Endothelial cell of umbilical vein (primary cell): ENCODE measurements around the gene ETS2. TPM values are rescaled to one million over a fixed set of nuclear protein-coding genes. Genes with fewer than 3 reads are reported as not detected.

Experiments
- BruUV-seq: library from RNA; stranded (reverse); fragments of 400-500 nt; replicated peaks from 2 replicates; lab custom pipeline; 2021; lab: Mats Ljungman, UMichigan
- CTCF ChIA-PET: fragments of 300-600, 350-600 bp; sonication (Branson Sonifier 250); formaldehyde crosslinking; loops from one replicate; lab custom pipeline; 2021; ENCODE audit warnings: antibody characterized with exemption, inconsistent platforms; lab: Charles Lee
- POLR2A ChIA-PET: fragments of 300-600, 350-600 bp; sonication (Branson Sonifier 250); formaldehyde crosslinking; loops from one replicate; lab custom pipeline; 2021; ENCODE audit warnings: antibody characterized with exemption, inconsistent platforms; lab: Charles Lee
- DNase-seq: peaks from one replicate; pipeline ENCODE4 v3.0.0-alpha.2; 2011; ENCODE audit warnings: low read depth, low spot score
- FAIRE-seq: peaks from 2 replicates; lab custom pipeline; 2011; peaks lifted over from hg19 to GRCh38; lab: Jason Lieb, UNC
- H2AFZ ChIP-seq: 2 replicates; pipeline ENCODE4 v1.6.0; 2012; ENCODE audit warnings: low read depth, low read length, control low read depth, inconsistent platforms
- H3K27ac ChIP-seq: 2 replicates; pipeline ENCODE4 v1.5.1; 2011; ENCODE audit warnings: low read depth, mild to moderate bottlenecking, control low read depth, low read length, moderate library complexity; ENCODE audit not compliant: insufficient read depth
- H3K27me3 ChIP-seq, 2 experiments: 2 replicates each; pipeline versions ENCODE4 v1.6.0 to v1.6.1; 2011; ENCODE audit warnings: low read length in 2 of 2, mixed read lengths in 1 of 2; ENCODE audit not compliant: control insufficient read depth in 2 of 2, insufficient read depth in 2 of 2
- H3K36me3 ChIP-seq, 2 experiments: 2 replicates in 1 of 2; 3 replicates in 1 of 2; pipeline ENCODE4 v1.5.1; 2011; ENCODE audit warnings: low read length in 2 of 2, mild to moderate bottlenecking in 1 of 2, moderate library complexity in 1 of 2; ENCODE audit not compliant: control insufficient read depth in 2 of 2, insufficient read depth in 2 of 2; ENCODE audit errors: extremely low read depth in 1 of 2
- H3K4me1 ChIP-seq: 3 replicates; pipeline ENCODE4 v1.5.1; 2011; ENCODE audit warnings: mild to moderate bottlenecking, low read length; ENCODE audit not compliant: control insufficient read depth, insufficient read depth; ENCODE audit errors: extremely low read depth
- H3K4me2 ChIP-seq: 2 replicates; pipeline ENCODE4 v1.6.1; 2011; ENCODE audit warnings: low read length, control low read depth, mixed read lengths; ENCODE audit not compliant: insufficient read depth
- H3K4me3 ChIP-seq, 3 experiments: fragments of 200-600 bp in 1 of 3; sonication (generic), shearing (Covaris generic) in 1 of 3; replicated peaks in 1 of 3; 2 replicates each; pipeline ENCODE4 v1.5.1; 2011 to 2016; ENCODE audit warnings: control low read depth in 3 of 3, low read length in 3 of 3, mild to moderate bottlenecking in 2 of 3, inconsistent platforms in 1 of 3, low read depth in 1 of 3, moderate library complexity in 1 of 3; ENCODE audit not compliant: insufficient read depth in 1 of 3
- H3K79me2 ChIP-seq: 2 replicates; pipeline ENCODE4 v1.6.0; 2012; ENCODE audit warnings: low read length, inconsistent platforms; ENCODE audit not compliant: control insufficient read depth, insufficient read depth
- H3K9ac ChIP-seq: replicated peaks from 2 replicates; pipeline ENCODE3; 2011; ENCODE audit warnings: low read length, control low read depth; ENCODE audit not compliant: insufficient read depth; ENCODE audit errors: extremely low read depth
- H3K9me1 ChIP-seq: replicated peaks from 3 replicates; pipeline ENCODE4 v1.6.0; 2011; ENCODE audit warnings: mild to moderate bottlenecking, low read length; ENCODE audit not compliant: control insufficient read depth, insufficient read depth; ENCODE audit errors: extremely low read depth
- H3K9me3 ChIP-seq: replicated peaks from 2 replicates; pipeline ENCODE4 v1.5.1; 2012; ENCODE audit warnings: low read length, inconsistent platforms; ENCODE audit not compliant: control insufficient read depth, insufficient read depth
- H4K20me1 ChIP-seq: replicated peaks from 2 replicates; pipeline ENCODE3; 2011; ENCODE audit warnings: mild to moderate bottlenecking, low read length; ENCODE audit not compliant: control insufficient read depth, insufficient read depth; ENCODE audit errors: extremely low read depth
- FOS ChIP-seq: IDR thresholded peaks from 2 replicates; pipeline ENCODE4 v1.6.1; 2011; ENCODE audit warnings: mild to moderate bottlenecking, low read length, moderate library complexity, borderline replicate concordance; ENCODE audit not compliant: insufficient read depth
- GATA2 ChIP-seq: IDR thresholded peaks from 2 replicates; pipeline ENCODE4 v1.7.0; 2011; ENCODE audit warnings: low read depth, mild to moderate bottlenecking, moderate library complexity, mixed read lengths, low read length; ENCODE audit not compliant: insufficient read length, insufficient read depth
- JUN ChIP-seq: IDR thresholded peaks from 2 replicates; pipeline ENCODE4 v1.6.1; 2011; ENCODE audit warnings: borderline replicate concordance, low read depth; ENCODE audit not compliant: insufficient read length, insufficient read depth
- MYC ChIP-seq: IDR thresholded peaks from one replicate; pipeline ENCODE4 v1.6.1; 2011; ENCODE audit warnings: mild to moderate bottlenecking, low read depth, low read length
- POLR2A ChIP-seq: IDR thresholded peaks from 2 replicates; pipeline ENCODE4 v1.6.1; 2012; ENCODE audit warnings: low read depth, mild to moderate bottlenecking, control low read depth, low read length
- POLR2AphosphoS5 ChIP-seq: IDR thresholded peaks from 2 replicates; pipeline ENCODE4 v1.6.1; 2012; ENCODE audit warnings: low read depth, mild to moderate bottlenecking, control low read depth, low read length, moderate library complexity; ENCODE audit not compliant: insufficient read depth
- dilution Hi-C: fragments of 300-500 bp; cut with MboI; formaldehyde crosslinking; loops from one replicate; pipeline ENCODE4 v1.15.0; 2019; ENCODE audit warnings: low sequenced_read_pairs; ENCODE audit not compliant: extremely low pct_ligation_motif_present
- intact Hi-C: fragments of 100-400 bp; cut with micrococcal nuclease; formaldehyde crosslinking; loops from one replicate; pipeline ENCODE4 v1.10.0; 2022
- polyA plus RNA-seq, 4 experiments: library from polyadenylated mRNA; depleted of rRNA in 3 of 4; stranded (reverse) in 3 of 4; unstranded in 1 of 4; fragments of >200 nt; gene quantifications; 2 replicates each; pipeline versions ENCODE4 v1.2.1 to v1.2.3, GENCODE V29; 2011 to 2012; ENCODE audit warnings: missing spikeins in 1 of 4
- total RNA-seq: library from RNA; stranded (reverse); gene quantifications from 2 replicates; pipeline ENCODE4 v1.2.3, GENCODE V29; 2021
- TF ChIP-seq, protein P1 (sequence below): IDR thresholded peaks from 2 replicates; pipeline ENCODE4 v1.6.1; 2011; ENCODE audit not compliant: insufficient read depth, insufficient read length
- TF ChIP-seq, protein P2 (sequence below), 2 donors: IDR thresholded peaks; 1 replicate in 1 of 2; 2 replicates in 1 of 2; pipeline ENCODE4 v1.5.1; 2011; ENCODE audit warnings: low read length in 2 of 2, mild to moderate bottlenecking in 2 of 2, moderate library complexity in 2 of 2, control low read depth in 1 of 2, inconsistent platforms in 1 of 2, low read depth in 1 of 2; ENCODE audit not compliant: insufficient read depth in 1 of 2; ENCODE audit errors: extremely low read depth in 1 of 2

The ETS2 gene
- total and polyA plus RNA-seq, 2 donors (not counting 3 experiments of a cell fraction or from before 2014, with no cell fraction given), result 16.3 to 54.5 TPM

DNA sequence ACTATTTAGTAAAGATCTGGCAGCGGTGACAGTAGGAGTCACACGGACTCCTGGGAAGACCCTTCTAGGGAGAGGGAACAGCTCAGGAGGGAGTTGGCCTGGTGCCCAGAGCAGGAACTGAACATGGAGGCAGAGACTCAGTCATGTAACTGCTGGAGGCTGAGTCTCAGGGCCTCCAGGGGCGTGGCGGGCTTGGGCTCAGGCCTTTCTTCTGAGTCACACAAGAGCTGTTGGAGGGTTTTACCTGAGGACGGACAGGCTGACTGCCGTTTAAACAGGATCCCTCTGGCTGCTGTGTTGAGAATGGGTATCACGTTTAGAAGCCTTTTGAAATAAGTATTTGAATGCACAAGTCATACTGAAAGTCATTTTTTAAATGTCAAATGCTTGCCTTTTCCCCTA is 7.2 kb upstream of the ETS2 start:
- TF ChIP-seq JUN (no peak), FOS (no peak), MYC (no peak), POLR2A (no peak)
- no peak overlapping the region for H2AFZ ChIP-seq

DNA sequence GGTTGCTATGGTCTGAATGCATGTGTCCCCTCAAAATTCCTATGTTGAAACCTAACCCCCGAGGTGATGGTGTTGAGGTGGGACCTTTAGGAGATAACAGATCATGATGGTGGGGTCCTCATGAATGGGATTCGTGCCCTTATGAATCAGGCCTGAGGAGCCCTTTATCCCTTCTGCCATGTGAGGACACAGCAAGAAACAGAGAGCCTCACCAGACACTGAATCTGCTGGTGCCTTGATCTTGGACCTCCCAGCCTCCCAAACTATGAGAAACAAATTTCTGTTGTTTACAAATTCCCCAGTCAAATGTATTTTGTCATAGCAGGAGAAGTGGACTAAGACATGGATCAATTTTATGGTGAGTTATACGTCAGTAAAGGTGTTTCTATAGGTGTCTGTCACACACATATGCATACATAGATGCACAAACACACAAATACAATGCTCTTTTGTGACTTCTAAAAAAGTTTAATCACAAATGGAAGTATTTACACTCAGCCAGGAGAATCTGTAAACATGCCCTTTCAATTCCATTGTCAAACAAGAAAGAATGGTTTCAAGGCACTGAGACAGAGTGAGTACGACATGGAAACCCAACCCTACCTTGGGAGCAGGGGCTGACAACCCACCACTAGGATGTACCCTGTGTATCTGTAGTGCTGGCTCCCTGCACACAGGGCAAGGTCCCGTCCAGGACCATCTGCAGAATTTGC is 5.5 kb upstream of the ETS2 start:
- Histone ChIP-seq H3K36me3 (no peaks in the 10 kb centered on the region), H3K4me3 (no peak overlapping the region), H3K4me1 (peaks cover 7% of the 10 kb centered on the region), H3K27me3 (no peaks in the 10 kb centered on the region), H3K79me2 (no peaks in the 10 kb centered on the region), H3K9ac (no peak overlapping the region), H2AFZ (no peak overlapping the region), H4K20me1 (no peaks in the 10 kb centered on the region), H3K27ac (no peak overlapping the region), H3K9me3 (no peaks in the 10 kb centered on the region), H3K4me2 (no peak overlapping the region), H3K9me1 (no peaks in the 10 kb centered on the region)
- CTCF ChIA-PET, result no interaction called here
- no peak for FAIRE-seq
- TF ChIP-seq, protein P1, sequence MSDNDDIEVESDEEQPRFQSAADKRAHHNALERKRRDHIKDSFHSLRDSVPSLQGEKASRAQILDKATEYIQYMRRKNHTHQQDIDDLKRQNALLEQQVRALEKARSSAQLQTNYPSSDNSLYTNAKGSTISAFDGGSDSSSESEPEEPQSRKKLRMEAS, result no peak
- no peak for TF ChIP-seq FOS
- TF ChIP-seq POLR2A, result no peak
- TF ChIP-seq, protein P2, sequence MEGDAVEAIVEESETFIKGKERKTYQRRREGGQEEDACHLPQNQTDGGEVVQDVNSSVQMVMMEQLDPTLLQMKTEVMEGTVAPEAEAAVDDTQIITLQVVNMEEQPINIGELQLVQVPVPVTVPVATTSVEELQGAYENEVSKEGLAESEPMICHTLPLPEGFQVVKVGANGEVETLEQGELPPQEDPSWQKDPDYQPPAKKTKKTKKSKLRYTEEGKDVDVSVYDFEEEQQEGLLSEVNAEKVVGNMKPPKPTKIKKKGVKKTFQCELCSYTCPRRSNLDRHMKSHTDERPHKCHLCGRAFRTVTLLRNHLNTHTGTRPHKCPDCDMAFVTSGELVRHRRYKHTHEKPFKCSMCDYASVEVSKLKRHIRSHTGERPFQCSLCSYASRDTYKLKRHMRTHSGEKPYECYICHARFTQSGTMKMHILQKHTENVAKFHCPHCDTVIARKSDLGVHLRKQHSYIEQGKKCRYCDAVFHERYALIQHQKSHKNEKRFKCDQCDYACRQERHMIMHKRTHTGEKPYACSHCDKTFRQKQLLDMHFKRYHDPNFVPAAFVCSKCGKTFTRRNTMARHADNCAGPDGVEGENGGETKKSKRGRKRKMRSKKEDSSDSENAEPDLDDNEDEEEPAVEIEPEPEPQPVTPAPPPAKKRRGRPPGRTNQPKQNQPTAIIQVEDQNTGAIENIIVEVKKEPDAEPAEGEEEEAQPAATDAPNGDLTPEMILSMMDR (IDR thresholded peaks at IDR 0.05; ENCODE audit: extremely low read depth in 1 of 2, insufficient read depth in 1 of 2, low read depth in 1 of 2, low read length in 2 of 2), result no peak
- TF ChIP-seq POLR2AphosphoS5, result no peak
- TF ChIP-seq JUN, result no peak
- no peak for TF ChIP-seq GATA2
- no peak for DNase-seq
- no TSS peak for BruUV-seq
- POLR2A ChIA-PET, result no interaction called here
- dilution Hi-C loops, result no loop called here
- intact Hi-C loops, result no loop called here

More for the DNA sequence above, 7.2 kb upstream of the ETS2 start:
- Histone ChIP-seq H3K4me1 (no peaks in the 10 kb centered on the region), H4K20me1 (no peaks in the 10 kb centered on the region), H3K27me3 (no peaks in the 10 kb centered on the region), H3K9me1 (no peaks in the 10 kb centered on the region), H3K79me2 (no peaks in the 10 kb centered on the region), H3K9ac (no peak overlapping the region), H3K36me3 (no peaks in the 10 kb centered on the region), H3K4me2 (no peak overlapping the region), H3K9me3 (no peaks in the 10 kb centered on the region), H3K27ac (no peak overlapping the region), H3K4me3 (no peak overlapping the region)
- POLR2A ChIA-PET, result no interaction called here
- intact Hi-C loops, result no loop called here
- no TSS peak for BruUV-seq
- FAIRE-seq, result no peak
- dilution Hi-C loops, result no loop called here
- CTCF ChIA-PET, result no interaction called here
- no peak for DNase-seq
